Stimulated activated CD4-positive, alpha-beta T cell treated with anti-CD3 and anti-CD28 coated beads, Interleukin-12 subunit alpha, Interleukin-12 subunit beta, amount 100 ng/mL, for 48 hours (primary cell): ENCODE data around the gene CBLN4.

Experiments
- DNase-seq, 3 donors: peaks; one replicate each; pipeline ENCODE4 v3.0.0-alpha.2; 2020; ENCODE audit warnings: low read depth in 2 of 3, low spot score in 1 of 3

The CBLN4 gene

GRCh38 chr20:55947701-55948100 is 57.6 kb downstream of the CBLN4 start:
- no peak for DNase-seq
